Suprapubic skin (tissue), 4 donors: ENCODE results near the gene PAX7.

ENCODE experiments used
- CTCF ChIP-seq, 2 donors: fragments of 200-600 bp in 1 of 2; fragments of 450-650 bp in 1 of 2; sonication (generic) in 1 of 2; IDR thresholded peaks; one replicate each; pipeline ENCODE4 v1.5.1; 2016 to 2019; ENCODE audit warnings: antibody characterized with exemption in 2 of 2, mild to moderate bottlenecking in 1 of 2, moderate library complexity in 1 of 2
- EP300 ChIP-seq: sonication (generic); formaldehyde crosslinking; IDR thresholded peaks from one replicate; pipeline ENCODE4 v1.6.1; 2017; ENCODE audit warnings: antibody characterized with exemption
- POLR2A ChIP-seq, 2 donors: fragments of 450-650 bp; IDR thresholded peaks; one replicate each; pipeline ENCODE4 v1.6.1; 2017; ENCODE audit warnings: antibody characterized with exemption in 2 of 2, mild to moderate bottlenecking in 2 of 2, moderate library complexity in 2 of 2
- POLR2AphosphoS5 ChIP-seq, 3 donors: sonication (generic); formaldehyde crosslinking; IDR thresholded peaks; one replicate each; pipeline ENCODE4 v1.6.1; 2017; ENCODE audit warnings: antibody characterized with exemption in 3 of 3

GRCh38 chr1:18637962-18638834 lies 7.6 kb downstream of the PAX7 start:
- TF ChIP-seq CTCF (IDR thresholded peaks at IDR 0.05), result no peak
- no peak for TF ChIP-seq POLR2A (IDR thresholded peaks at IDR 0.05)
- no peak for TF ChIP-seq EP300
- no peak for TF ChIP-seq POLR2AphosphoS5 (IDR thresholded peaks at IDR 0.05)
